AG09309 (cell line): ENCODE results near the gene UBIAD1.

ENCODE experiments used
- DNase-seq: peaks from one replicate; pipeline ENCODE4 v3.0.0-alpha.2; 2010; ENCODE audit warnings: low read depth
- H3K4me3 ChIP-seq: 2 replicates; pipeline ENCODE4 v1.5.1; 2011; ENCODE audit warnings: mild to moderate bottlenecking, low read depth, low read length, moderate library complexity; ENCODE audit not compliant: control insufficient read depth
- CTCF ChIP-seq: IDR thresholded peaks from 2 replicates; pipeline ENCODE4 v1.5.1; 2011; ENCODE audit warnings: mild to moderate bottlenecking, low read depth, low read length, inconsistent platforms; ENCODE audit not compliant: insufficient read depth, control insufficient read depth; ENCODE audit errors: missing control alignments

Gene UBIAD1

GRCh38 chr1:11321656-11322491, 48.9 kb downstream of the UBIAD1 start:
- DNase-seq: no peak
- H3K4me3 ChIP-seq: no peak overlapping the region
- TF ChIP-seq CTCF: no peak

GRCh38 chr1:11324567-11325165, 51.7 kb downstream of the UBIAD1 start:
- TF ChIP-seq CTCF: no peak
- no peak overlapping the region for H3K4me3 ChIP-seq
- DNase-seq: no peak

- H3K4me3 ChIP-seq: no peak overlapping the region
- TF ChIP-seq CTCF: no peak
- DNase-seq: no peak
Observed at GRCh38 chr1:11326070-11326469, 53.1 kb downstream of the UBIAD1 start.

- no peak for DNase-seq
- no peak for TF ChIP-seq CTCF
- no peak overlapping the region for H3K4me3 ChIP-seq
Observed at GRCh38 chr1:11328444-11328843, 55.4 kb downstream of the UBIAD1 start.

- no peak for DNase-seq
- H3K4me3 ChIP-seq: no peak overlapping the region
- no peak for TF ChIP-seq CTCF
Observed at GRCh38 chr1:11330411-11330810, 57.4 kb downstream of the UBIAD1 start.

DNA sequence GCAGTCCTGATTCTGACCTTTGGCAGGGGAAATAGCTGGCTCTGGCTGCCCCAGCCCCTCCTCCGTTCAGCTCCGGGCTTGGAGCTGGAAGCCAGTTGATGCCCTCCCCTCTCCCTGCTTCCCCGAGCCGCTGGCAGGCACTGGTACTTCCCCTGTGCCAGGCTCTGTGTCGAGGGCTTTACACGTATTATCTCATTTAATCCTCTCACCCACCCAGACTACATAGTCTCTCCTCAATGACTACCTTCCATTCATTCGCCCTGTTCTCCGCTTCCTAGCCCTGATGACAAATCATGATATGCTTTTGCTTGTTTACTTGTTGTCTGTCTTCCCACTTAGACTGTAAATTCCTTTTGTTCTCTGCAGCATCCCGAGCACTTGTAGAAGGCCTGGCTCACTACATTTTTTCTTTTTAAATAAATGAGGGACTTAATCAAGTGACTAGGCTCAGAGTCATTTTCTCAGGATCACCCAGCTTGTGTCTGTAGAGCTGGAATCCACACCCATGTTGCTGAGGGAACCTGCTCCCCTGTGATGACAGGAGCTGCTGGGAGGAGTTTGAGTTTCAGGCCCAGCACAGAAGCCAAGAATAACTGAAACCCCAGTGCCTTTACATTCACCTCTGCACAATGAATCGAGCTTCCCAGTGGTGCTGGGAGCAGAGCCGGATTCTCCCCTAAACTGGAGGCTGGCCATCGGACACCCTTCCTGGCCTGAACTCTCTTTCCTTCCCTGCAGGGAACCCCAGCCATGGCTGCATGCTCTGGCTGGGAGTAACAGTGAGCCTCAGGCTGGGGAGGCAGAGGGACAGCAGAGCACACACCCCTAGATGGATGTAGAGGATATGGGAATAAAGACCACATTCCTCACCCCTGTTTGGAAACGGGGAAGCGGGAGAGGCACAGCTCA, 58.3 kb downstream of the UBIAD1 start:
- no peak for TF ChIP-seq CTCF
- no peak for DNase-seq
- no peak overlapping the region for H3K4me3 ChIP-seq
